Measurements from ENCODE around the gene TASOR2.
A peak's percentile ranks its signal among the peaks of the same experiment; 100 is the strongest.

Gene TASOR2

GRCh38 chr10:5684971-5685763, 529 bp downstream of the TASOR2 start:
- H3K79me2 ChIP-seq (ENCODE audit: control insufficient read depth, insufficient read depth, low read length): peaks cover 29% of the 10 kb centered on the region
- H3K4me1 ChIP-seq (ENCODE audit: control insufficient read depth, low read depth, low read length): no peaks in the 10 kb centered on the region
- peak overlapping the region; percentile 91 for H3K4me2 ChIP-seq (ENCODE audit: low read length)
- H3K27ac ChIP-seq (ENCODE audit: low read depth, low read length): peak overlapping the region; percentile 76
- peak overlapping the region; percentile 84 for H3K4ac ChIP-seq (ENCODE audit: low read depth, low read length)
- H3K36me3 ChIP-seq (ENCODE audit: control insufficient read depth, insufficient read depth, low read length): no peaks in the 10 kb centered on the region
- no peak overlapping the region for H4K5ac ChIP-seq (ENCODE audit: low read length)
- no CpG with 5 or more reads among the region's 77 CpGs for WGBS (ENCODE audit: extremely low coverage, insufficient coverage, low lambda C conversion rate)
- H3K23ac ChIP-seq (ENCODE audit: low read length): peak overlapping the region; percentile 54
- no peaks in the 10 kb centered on the region for H3K27me3 ChIP-seq (ENCODE audit: insufficient read depth, low read length, poor library complexity)
- H3K4me3 ChIP-seq (ENCODE audit: low read length): peak overlapping the region; percentile 90
- no peak overlapping the region for H2BK15ac ChIP-seq (replicated peaks; ENCODE audit: low read depth)
- H3K18ac ChIP-seq (ENCODE audit: low read length): peak overlapping the region; percentile 65
- H4K8ac ChIP-seq (ENCODE audit: low read depth, low read length): no peak overlapping the region
- peak overlapping the region; percentile 83 for H3K56ac ChIP-seq (ENCODE audit: low read length)
- no peak overlapping the region for H2BK120ac ChIP-seq (ENCODE audit: low read depth, low read length)
- peak; percentile 92 for DNase-seq
- peak overlapping the region; percentile 76 for H3K9ac ChIP-seq (ENCODE audit: low read length)
- peaks cover 2% of the 10 kb centered on the region for H3K79me1 ChIP-seq (ENCODE audit: low read length)
- no peak overlapping the region for H2AK5ac ChIP-seq (ENCODE audit: low read length)
- H2BK5ac ChIP-seq (ENCODE audit: low read length): no peak overlapping the region

- DNase-seq: no peak
- no CpG with 5 or more reads among the region's 10 CpGs for WGBS (ENCODE audit: extremely low coverage, insufficient coverage, low lambda C conversion rate)
- peaks cover 4% of the 10 kb centered on the region for H3K79me1 ChIP-seq (ENCODE audit: low read length)
- no peaks in the 10 kb centered on the region for H3K4me1 ChIP-seq (ENCODE audit: control insufficient read depth, low read depth, low read length)
- H3K23ac ChIP-seq (ENCODE audit: low read length): no peak overlapping the region
- peak overlapping the region; percentile 57 for H3K56ac ChIP-seq (ENCODE audit: low read length)
- peaks cover 32% of the 10 kb centered on the region for H3K79me2 ChIP-seq (ENCODE audit: control insufficient read depth, insufficient read depth, low read length)
- no peak overlapping the region for H4K5ac ChIP-seq (ENCODE audit: low read length)
- no peaks in the 10 kb centered on the region for H3K27me3 ChIP-seq (ENCODE audit: insufficient read depth, low read length, poor library complexity)
- no peak overlapping the region for H2BK5ac ChIP-seq (ENCODE audit: low read length)
- no peak overlapping the region for H2AK5ac ChIP-seq (ENCODE audit: low read length)
- no peak overlapping the region for H3K27ac ChIP-seq (ENCODE audit: low read depth, low read length)
- H3K36me3 ChIP-seq (ENCODE audit: control insufficient read depth, insufficient read depth, low read length): no peaks in the 10 kb centered on the region
- peak overlapping the region; percentile 87 for H3K4me2 ChIP-seq (ENCODE audit: low read length)
- H2BK15ac ChIP-seq (replicated peaks; ENCODE audit: low read depth): no peak overlapping the region
- no peak overlapping the region for H3K4ac ChIP-seq (ENCODE audit: low read depth, low read length)
- peak overlapping the region; percentile 68 for H3K9ac ChIP-seq (ENCODE audit: low read length)
- peak overlapping the region; percentile 47 for H3K4me3 ChIP-seq (ENCODE audit: low read length)
- H4K8ac ChIP-seq (ENCODE audit: low read depth, low read length): no peak overlapping the region
- H3K18ac ChIP-seq (ENCODE audit: low read length): no peak overlapping the region
- no peak overlapping the region for H2BK120ac ChIP-seq (ENCODE audit: low read depth, low read length)
These were observed 1.2 kb downstream of the TASOR2 start for GRCh38 chr10:5685764-5686240.

GRCh38 chr10:5688587-5688986, 3.9 kb downstream of the TASOR2 start:
- Histone ChIP-seq H3K79me2 (ENCODE audit: control insufficient read depth, insufficient read depth, low read length) (peaks cover 51% of the 10 kb centered on the region), H3K23ac (ENCODE audit: low read length) (no peak overlapping the region), H3K4me2 (ENCODE audit: low read length) (no peak overlapping the region), H3K4me1 (ENCODE audit: control insufficient read depth, low read depth, low read length) (peaks cover 3% of the 10 kb centered on the region), H2BK15ac (replicated peaks; ENCODE audit: low read depth) (no peak overlapping the region), H3K79me1 (ENCODE audit: low read length) (peaks cover 4% of the 10 kb centered on the region), H3K4me3 (ENCODE audit: low read length) (no peak overlapping the region), H3K36me3 (ENCODE audit: control insufficient read depth, insufficient read depth, low read length) (no peaks in the 10 kb centered on the region), H3K4ac (ENCODE audit: low read depth, low read length) (no peak overlapping the region), H2AK5ac (ENCODE audit: low read length) (no peak overlapping the region), H3K27me3 (ENCODE audit: insufficient read depth, low read length, poor library complexity) (no peaks in the 10 kb centered on the region), H2BK120ac (ENCODE audit: low read depth, low read length) (no peak overlapping the region), H3K56ac (ENCODE audit: low read length) (no peak overlapping the region), H2BK5ac (ENCODE audit: low read length) (no peak overlapping the region), H3K18ac (ENCODE audit: low read length) (no peak overlapping the region), H3K9ac (ENCODE audit: low read length) (no peak overlapping the region), H4K8ac (ENCODE audit: low read depth, low read length) (no peak overlapping the region), H4K5ac (ENCODE audit: low read length) (no peak overlapping the region), H3K27ac (ENCODE audit: low read depth, low read length) (no peak overlapping the region)
- WGBS (ENCODE audit: extremely low coverage, insufficient coverage, low lambda C conversion rate): no CpG with 5 or more reads among the region's 3 CpGs
- no peak for DNase-seq

DNA sequence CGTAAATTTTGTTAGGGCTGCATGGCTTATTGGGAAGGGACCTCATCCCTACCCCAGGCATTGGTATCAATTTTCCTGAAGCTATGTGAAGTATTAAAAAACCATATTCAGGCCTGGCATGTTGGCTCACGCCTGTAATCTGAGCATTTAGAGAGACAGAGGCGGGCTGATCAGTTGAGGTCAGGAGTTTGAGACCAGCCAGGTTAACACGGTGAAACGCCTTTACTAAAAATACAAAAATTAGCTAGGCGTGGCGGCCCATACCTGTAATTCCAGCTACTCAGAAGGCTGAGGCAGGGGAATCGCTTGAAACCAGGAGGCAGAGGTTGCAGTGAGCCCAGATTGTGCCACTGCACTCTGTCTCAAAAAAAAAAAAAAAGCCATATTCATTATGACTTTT, 7.1 kb downstream of the TASOR2 start:
- Histone ChIP-seq H3K4ac (ENCODE audit: low read depth, low read length) (no peak overlapping the region), H3K56ac (ENCODE audit: low read length) (peak overlapping the region; percentile 31), H3K27ac (ENCODE audit: low read depth, low read length) (no peak overlapping the region), H4K8ac (ENCODE audit: low read depth, low read length) (no peak overlapping the region), H3K27me3 (ENCODE audit: insufficient read depth, low read length, poor library complexity) (no peaks in the 10 kb centered on the region), H3K4me1 (ENCODE audit: control insufficient read depth, low read depth, low read length) (peaks cover 3% of the 10 kb centered on the region), H2BK15ac (replicated peaks; ENCODE audit: low read depth) (no peak overlapping the region), H2BK120ac (ENCODE audit: low read depth, low read length) (peak overlapping the region; percentile 36), H3K79me2 (ENCODE audit: control insufficient read depth, insufficient read depth, low read length) (peaks cover 61% of the 10 kb centered on the region), H3K4me3 (ENCODE audit: low read length) (no peak overlapping the region), H4K5ac (ENCODE audit: low read length) (no peak overlapping the region), H3K9ac (ENCODE audit: low read length) (peak overlapping the region; percentile 23), H2AK5ac (ENCODE audit: low read length) (no peak overlapping the region), H2BK5ac (ENCODE audit: low read length) (no peak overlapping the region), H3K23ac (ENCODE audit: low read length) (no peak overlapping the region), H3K18ac (ENCODE audit: low read length) (peak overlapping the region; percentile 60), H3K79me1 (ENCODE audit: low read length) (peaks cover 4% of the 10 kb centered on the region), H3K4me2 (ENCODE audit: low read length) (no peak overlapping the region), H3K36me3 (ENCODE audit: control insufficient read depth, insufficient read depth, low read length) (no peaks in the 10 kb centered on the region)
- no peak for DNase-seq
- no CpG with 5 or more reads among the region's 8 CpGs for WGBS (ENCODE audit: extremely low coverage, insufficient coverage, low lambda C conversion rate)

GRCh38 chr10:5692461-5693358, 8.1 kb downstream of the TASOR2 start:
- Histone ChIP-seq H2BK120ac (ENCODE audit: low read depth, low read length) (peak overlapping the region; percentile 83), H3K18ac (ENCODE audit: low read length) (peak overlapping the region; percentile 88), H3K36me3 (ENCODE audit: control insufficient read depth, insufficient read depth, low read length) (no peaks in the 10 kb centered on the region), H3K4ac (ENCODE audit: low read depth, low read length) (peak overlapping the region; percentile 38), H4K8ac (ENCODE audit: low read depth, low read length) (no peak overlapping the region), H3K4me2 (ENCODE audit: low read length) (peak overlapping the region; percentile 47), H3K4me1 (ENCODE audit: control insufficient read depth, low read depth, low read length) (peaks cover 10% of the 10 kb centered on the region), H3K56ac (ENCODE audit: low read length) (peak overlapping the region; percentile 93), H3K79me1 (ENCODE audit: low read length) (peaks cover 6% of the 10 kb centered on the region), H2BK15ac (replicated peaks; ENCODE audit: low read depth) (no peak overlapping the region), H3K27ac (ENCODE audit: low read depth, low read length) (peak overlapping the region; percentile 29), H3K23ac (ENCODE audit: low read length) (no peak overlapping the region), H3K79me2 (ENCODE audit: control insufficient read depth, insufficient read depth, low read length) (peaks cover 65% of the 10 kb centered on the region), H2BK5ac (ENCODE audit: low read length) (no peak overlapping the region), H3K27me3 (ENCODE audit: insufficient read depth, low read length, poor library complexity) (no peaks in the 10 kb centered on the region), H4K5ac (ENCODE audit: low read length) (no peak overlapping the region), H2AK5ac (ENCODE audit: low read length) (no peak overlapping the region), H3K4me3 (ENCODE audit: low read length) (peak overlapping the region; percentile 41), H3K9ac (ENCODE audit: low read length) (peak overlapping the region; percentile 75)
- WGBS (ENCODE audit: extremely low coverage, insufficient coverage, low lambda C conversion rate): no CpG with 5 or more reads among the region's 49 CpGs
- DNase-seq: peak; percentile 83

Data from mesendoderm (in vitro differentiated cells).